T-cell (primary cell): ENCODE measurements around the gene AZI2. TPM values are rescaled to one million over a fixed set of nuclear protein-coding genes. Genes with fewer than 3 reads are reported as not detected.

ENCODE experiments used
- ATAC-seq, 4 experiments: fragments of 200-7000 bp in 3 of 4; fragments of 150-1000 bp in 1 of 4; cut with Tn5 transposase; replicated peaks in 1 of 4; 1 replicate in 3 of 4; 2 replicates in 1 of 4; pipeline ENCODE4 v1.10.0; 2021; ENCODE audit warnings: moderate library complexity in 3 of 4, mild to moderate bottlenecking in 2 of 4, moderate number of reproducible peaks in 1 of 4
- CTCF ChIA-PET, 2 donors: fragments of 300-600 bp; sonication (Branson Sonifier 250); formaldehyde crosslinking; loops; one replicate each; lab custom pipeline; 2022; ENCODE audit warnings: antibody characterized with exemption in 2 of 2; lab: Charles Lee
- POLR2A ChIA-PET, 2 donors: fragments of 300-600 bp; sonication (Branson Sonifier 250); formaldehyde crosslinking; loops; one replicate each; lab custom pipeline; 2022; ENCODE audit warnings: antibody characterized with exemption in 2 of 2; lab: Charles Lee
- DNase-seq, 35 experiments: peaks; one replicate each; pipeline versions ENCODE4 v3.0.0 to v3.0.0-alpha.2; 2013 to 2023
- H3K27ac ChIP-seq: one replicate; pipeline ENCODE4 v1.5.1; 2013; ENCODE audit warnings: low read length
- H3K27me3 ChIP-seq, 2 experiments: replicated peaks in 1 of 2; 1 replicate in 1 of 2; 2 replicates in 1 of 2; pipeline versions ENCODE4 v1.6.1 to v1.7.0; 2013; ENCODE audit warnings: low read length in 1 of 2, mixed read lengths in 1 of 2; ENCODE audit not compliant: control insufficient read depth in 2 of 2, insufficient read depth in 2 of 2; ENCODE audit errors: extremely low read depth in 1 of 2
- H3K36me3 ChIP-seq, 2 donors: 1 replicate in 1 of 2; 2 replicates in 1 of 2; pipeline versions ENCODE4 v1.6.1 to v1.7.0; 2013; ENCODE audit warnings: low read length in 1 of 2; ENCODE audit not compliant: control insufficient read depth in 2 of 2, insufficient read depth in 1 of 2; ENCODE audit errors: extremely low read depth in 1 of 2
- H3K4me1 ChIP-seq, 2 experiments: 1 replicate in 1 of 2; 2 replicates in 1 of 2; pipeline versions ENCODE4 v1.6.1 to v1.7.0; 2013; ENCODE audit warnings: low read length in 2 of 2, mixed read lengths in 1 of 2; ENCODE audit not compliant: insufficient read depth in 2 of 2, control insufficient read depth in 1 of 2; ENCODE audit errors: extremely low read depth in 1 of 2
- H3K4me3 ChIP-seq, 2 donors: 1 replicate in 1 of 2; 2 replicates in 1 of 2; pipeline versions ENCODE4 v1.5.1 to v1.7.0; 2013; ENCODE audit warnings: mild to moderate bottlenecking in 2 of 2, low read length in 1 of 2, moderate library complexity in 1 of 2; ENCODE audit not compliant: control insufficient read depth in 1 of 2; ENCODE audit errors: extremely low read depth in 1 of 2
- H3K9me3 ChIP-seq: 2 replicates; pipeline ENCODE4 v1.7.0; 2013
- H3K27ac Mint-ChIP-seq, 2 donors: one replicate each; pipeline ENCODE4 v1.8.0; 2020 to 2021; ENCODE audit warnings: mild to moderate bottlenecking in 2 of 2, mixed read lengths in 2 of 2
- H3K27me3 Mint-ChIP-seq, 2 donors: one replicate each; pipeline ENCODE4 v1.8.0; 2021 to 2022; ENCODE audit warnings: mixed read lengths in 2 of 2
- H3K36me3 Mint-ChIP-seq: one replicate; pipeline ENCODE4 v1.8.0; 2021; ENCODE audit warnings: mixed read lengths
- H3K4me1 Mint-ChIP-seq, 3 donors: one replicate each; pipeline ENCODE4 v1.8.0; 2020 to 2022; ENCODE audit warnings: mixed read lengths in 3 of 3, mild to moderate bottlenecking in 1 of 3
- H3K4me3 Mint-ChIP-seq, 3 donors: one replicate each; pipeline ENCODE4 v1.8.0; 2020 to 2022; ENCODE audit warnings: mild to moderate bottlenecking in 3 of 3, mixed read lengths in 3 of 3, moderate library complexity in 3 of 3
- H3K9me3 Mint-ChIP-seq, 3 donors: one replicate each; pipeline ENCODE4 v1.8.0; 2020 to 2022; ENCODE audit warnings: mixed read lengths in 3 of 3
- total RNA-seq, 35 experiments: library from RNA in 6 of 35; stranded (reverse) in 6 of 35; fragments of 120-200 nt in 1 of 35; gene quantifications; one replicate each; pipeline versions ENCODE4 v1.2.1 to v1.2.4 and lab custom pipeline; 2013 to 2026

The AZI2 gene
- total RNA-seq, 5 donors from 2014 or later (not counting 1 experiment from before 2014, with no cell fraction given), result 29.5 to 38.6 (median 30.6) TPM

- peaks cover 0 to 15% of the 10 kb centered on the region in 2 donors for H3K36me3 ChIP-seq
- no peaks in the 10 kb centered on the region for H3K27me3 ChIP-seq
- DNase-seq, result no peak
- H3K4me1 ChIP-seq, result no peaks in the 10 kb centered on the region
- H3K9me3 ChIP-seq, result peaks cover 4% of the 10 kb centered on the region
- ATAC-seq, result no peak
- no peak overlapping the region for H3K4me3 ChIP-seq
- ChIA-PET CTCF (no interaction called here), POLR2A (interaction anchor here in 1 of 2 donors (0.6 kb wide), 1 partner anchor 32 kb away, joined by 16 read pairs; no protein-coding TSS in a partner anchor)
- Mint-ChIP-seq H3K27me3 (no peaks in the 10 kb centered on the region), H3K4me3 (no peak overlapping the region), H3K9me3 (peaks cover 8 to 20% (median 16%) of the 10 kb centered on the region in 3 donors), H3K36me3 (peaks cover 66% of the 10 kb centered on the region), H3K4me1 (peaks cover 14 to 18% (median 18%) of the 10 kb centered on the region in 3 donors), H3K27ac (no peak overlapping the region)
- no peak overlapping the region for H3K27ac ChIP-seq
Observed at GRCh38 chr3:28273837-28274236, 74.8 kb downstream of the AZI2 start.

Other genes starting within 250 kb of the AZI2 start
- 10 to 100 TPM; 11.1 to 45.3 (median 18.8) TPM for gene CMC1, start 107.2 kb downstream of the AZI2 start, total RNA-seq
- under 1 TPM in 4 of 5 donors, not detected in 1; 0.23 to 0.79 (median 0.50) TPM for gene ZCWPW2, start 103 bp downstream of the AZI2 start, total RNA-seq